ENCODE results near the gene CCDC88B.

DNA sequence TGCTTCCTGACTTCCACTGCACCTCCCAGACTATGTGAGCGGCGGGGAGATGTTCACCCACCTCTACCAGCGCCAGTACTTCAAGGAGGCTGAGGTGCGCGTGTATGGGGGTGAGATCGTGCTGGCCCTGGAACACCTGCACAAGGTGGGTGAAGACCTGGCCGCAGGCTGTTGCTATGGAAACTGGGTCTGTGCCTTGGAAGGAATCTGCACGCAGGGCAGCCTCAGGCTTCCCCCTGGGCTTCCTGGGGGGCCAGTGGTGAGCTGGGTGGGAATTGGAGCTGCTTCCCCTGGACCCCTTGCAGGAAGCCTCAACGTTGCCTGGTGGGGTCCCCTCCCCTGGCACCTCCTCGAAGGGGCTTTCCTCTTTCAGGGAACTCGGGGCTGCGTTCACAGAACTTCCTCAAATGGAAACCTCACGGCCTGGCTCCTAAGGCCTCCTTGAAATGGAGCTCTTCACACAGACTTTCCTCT, 20.5 kb downstream of the CCDC88B start:
- TF ChIP-seq, protein P1, sequence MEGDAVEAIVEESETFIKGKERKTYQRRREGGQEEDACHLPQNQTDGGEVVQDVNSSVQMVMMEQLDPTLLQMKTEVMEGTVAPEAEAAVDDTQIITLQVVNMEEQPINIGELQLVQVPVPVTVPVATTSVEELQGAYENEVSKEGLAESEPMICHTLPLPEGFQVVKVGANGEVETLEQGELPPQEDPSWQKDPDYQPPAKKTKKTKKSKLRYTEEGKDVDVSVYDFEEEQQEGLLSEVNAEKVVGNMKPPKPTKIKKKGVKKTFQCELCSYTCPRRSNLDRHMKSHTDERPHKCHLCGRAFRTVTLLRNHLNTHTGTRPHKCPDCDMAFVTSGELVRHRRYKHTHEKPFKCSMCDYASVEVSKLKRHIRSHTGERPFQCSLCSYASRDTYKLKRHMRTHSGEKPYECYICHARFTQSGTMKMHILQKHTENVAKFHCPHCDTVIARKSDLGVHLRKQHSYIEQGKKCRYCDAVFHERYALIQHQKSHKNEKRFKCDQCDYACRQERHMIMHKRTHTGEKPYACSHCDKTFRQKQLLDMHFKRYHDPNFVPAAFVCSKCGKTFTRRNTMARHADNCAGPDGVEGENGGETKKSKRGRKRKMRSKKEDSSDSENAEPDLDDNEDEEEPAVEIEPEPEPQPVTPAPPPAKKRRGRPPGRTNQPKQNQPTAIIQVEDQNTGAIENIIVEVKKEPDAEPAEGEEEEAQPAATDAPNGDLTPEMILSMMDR (IDR thresholded peaks at IDR 0.05; ENCODE audit: low read depth, low read length, missing input control) = no peak
- TF ChIP-seq, protein P2, sequence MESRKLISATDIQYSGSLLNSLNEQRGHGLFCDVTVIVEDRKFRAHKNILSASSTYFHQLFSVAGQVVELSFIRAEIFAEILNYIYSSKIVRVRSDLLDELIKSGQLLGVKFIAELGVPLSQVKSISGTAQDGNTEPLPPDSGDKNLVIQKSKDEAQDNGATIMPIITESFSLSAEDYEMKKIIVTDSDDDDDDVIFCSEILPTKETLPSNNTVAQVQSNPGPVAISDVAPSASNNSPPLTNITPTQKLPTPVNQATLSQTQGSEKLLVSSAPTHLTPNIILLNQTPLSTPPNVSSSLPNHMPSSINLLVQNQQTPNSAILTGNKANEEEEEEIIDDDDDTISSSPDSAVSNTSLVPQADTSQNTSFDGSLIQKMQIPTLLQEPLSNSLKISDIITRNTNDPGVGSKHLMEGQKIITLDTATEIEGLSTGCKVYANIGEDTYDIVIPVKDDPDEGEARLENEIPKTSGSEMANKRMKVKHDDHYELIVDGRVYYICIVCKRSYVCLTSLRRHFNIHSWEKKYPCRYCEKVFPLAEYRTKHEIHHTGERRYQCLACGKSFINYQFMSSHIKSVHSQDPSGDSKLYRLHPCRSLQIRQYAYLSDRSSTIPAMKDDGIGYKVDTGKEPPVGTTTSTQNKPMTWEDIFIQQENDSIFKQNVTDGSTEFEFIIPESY (IDR thresholded peaks at IDR 0.05) = no peak
- TF ChIP-seq YY1 (IDR thresholded peaks at IDR 0.05) (no peak), TAF1 (conservative IDR thresholded peaks at IDR 0.05) (no peak)

All from liver (tissue), 3 donors.